GM12892 (cell line): ENCODE measurements around the gene TTC21A.

ENCODE experiments used
- POLR2A ChIP-seq: IDR thresholded peaks from 2 replicates; pipeline ENCODE4 v1.6.1; 2011; ENCODE audit warnings: low read depth, low read length, control low read depth
- POLR2AphosphoS5 ChIP-seq: IDR thresholded peaks from 2 replicates; pipeline ENCODE4 v1.6.1; 2011; ENCODE audit warnings: low read depth, low read length, control low read depth
- TAF1 ChIP-seq: IDR thresholded peaks from 2 replicates; pipeline ENCODE4 v1.6.1; 2011; ENCODE audit warnings: low read depth, mild to moderate bottlenecking, control low read depth, low read length, borderline replicate concordance

DNA sequence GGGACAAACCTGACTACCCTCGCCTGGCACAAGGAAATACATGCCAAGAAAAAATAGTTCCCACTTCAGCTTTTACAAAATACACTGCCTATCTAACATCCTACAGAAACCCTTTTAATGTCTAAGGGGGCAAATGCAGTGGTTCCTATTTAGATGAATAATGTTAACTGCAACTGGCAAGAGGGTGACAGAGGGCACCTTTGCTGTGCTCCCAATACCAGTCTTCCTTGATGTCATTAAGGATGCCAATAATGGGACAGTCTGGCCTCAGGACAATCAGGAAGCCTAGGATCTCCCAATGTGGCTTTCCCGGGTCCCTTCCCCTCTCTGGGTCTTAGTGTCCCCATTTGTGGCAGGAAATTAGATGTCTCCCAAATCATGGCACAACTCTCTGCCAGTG is 32.0 kb downstream of the TTC21A start:
- TF ChIP-seq POLR2AphosphoS5 = no peak
- no peak for TF ChIP-seq POLR2A
- TF ChIP-seq TAF1 = no peak
